ENCODE measurements around the gene IP6K1.
"Not testable (repeated sequence)": the region's sequence is repeated elsewhere in the genome, so short reads cannot be mapped to it uniquely, and the experiment has no call there.

IP6K1 gene

DNA sequence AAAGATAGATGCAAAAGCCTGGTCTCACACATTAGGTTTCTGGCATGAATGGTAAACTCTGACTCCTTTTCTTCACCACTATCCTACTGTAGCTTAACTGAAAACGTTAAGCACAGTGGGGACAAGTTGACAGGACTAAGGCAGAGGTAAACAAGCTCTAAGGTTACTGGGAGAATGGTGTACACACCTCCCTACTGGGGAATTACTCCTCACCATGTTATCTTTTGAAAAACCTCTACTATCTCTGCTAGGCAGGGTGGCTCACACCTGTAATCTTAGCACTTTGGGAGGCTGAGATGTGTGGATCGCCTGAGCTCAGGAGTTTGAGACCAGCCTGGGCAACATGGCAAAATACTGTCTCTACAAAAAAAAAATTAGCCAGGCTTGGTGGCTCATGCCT lies 29.1 kb downstream of the IP6K1 start:
- no peak overlapping the region for H3K4me3 ChIP-seq (ENCODE audit: low read depth, low read length)
- TF ChIP-seq, protein P1, sequence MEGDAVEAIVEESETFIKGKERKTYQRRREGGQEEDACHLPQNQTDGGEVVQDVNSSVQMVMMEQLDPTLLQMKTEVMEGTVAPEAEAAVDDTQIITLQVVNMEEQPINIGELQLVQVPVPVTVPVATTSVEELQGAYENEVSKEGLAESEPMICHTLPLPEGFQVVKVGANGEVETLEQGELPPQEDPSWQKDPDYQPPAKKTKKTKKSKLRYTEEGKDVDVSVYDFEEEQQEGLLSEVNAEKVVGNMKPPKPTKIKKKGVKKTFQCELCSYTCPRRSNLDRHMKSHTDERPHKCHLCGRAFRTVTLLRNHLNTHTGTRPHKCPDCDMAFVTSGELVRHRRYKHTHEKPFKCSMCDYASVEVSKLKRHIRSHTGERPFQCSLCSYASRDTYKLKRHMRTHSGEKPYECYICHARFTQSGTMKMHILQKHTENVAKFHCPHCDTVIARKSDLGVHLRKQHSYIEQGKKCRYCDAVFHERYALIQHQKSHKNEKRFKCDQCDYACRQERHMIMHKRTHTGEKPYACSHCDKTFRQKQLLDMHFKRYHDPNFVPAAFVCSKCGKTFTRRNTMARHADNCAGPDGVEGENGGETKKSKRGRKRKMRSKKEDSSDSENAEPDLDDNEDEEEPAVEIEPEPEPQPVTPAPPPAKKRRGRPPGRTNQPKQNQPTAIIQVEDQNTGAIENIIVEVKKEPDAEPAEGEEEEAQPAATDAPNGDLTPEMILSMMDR (IDR thresholded peaks at IDR 0.05; ENCODE audit: low read depth, low read length) = no peak

DNA sequence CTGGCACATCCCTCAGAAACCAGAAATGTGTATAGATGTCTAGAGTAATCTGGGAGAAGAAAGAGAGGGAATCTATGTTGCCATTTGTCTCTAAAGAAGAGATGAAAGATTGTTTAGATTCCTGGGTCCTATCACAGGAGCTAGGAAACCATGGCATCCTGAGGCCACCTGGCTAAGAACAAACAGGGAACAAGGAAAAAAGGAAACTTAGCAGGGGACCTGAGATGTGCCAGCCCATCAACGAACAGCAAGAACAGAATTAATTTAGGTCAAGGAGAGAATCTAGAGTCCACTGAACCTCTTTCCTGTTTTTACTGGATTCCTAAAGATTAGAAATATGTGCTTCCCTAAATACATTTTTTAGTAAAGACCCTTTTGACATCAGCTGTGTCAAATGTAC lies 30.3 kb downstream of the IP6K1 start:
- TF ChIP-seq, protein P1 (IDR thresholded peaks at IDR 0.05; ENCODE audit: low read depth, low read length) = no peak
- H3K4me3 ChIP-seq (ENCODE audit: low read depth, low read length) = no peak overlapping the region

DNA sequence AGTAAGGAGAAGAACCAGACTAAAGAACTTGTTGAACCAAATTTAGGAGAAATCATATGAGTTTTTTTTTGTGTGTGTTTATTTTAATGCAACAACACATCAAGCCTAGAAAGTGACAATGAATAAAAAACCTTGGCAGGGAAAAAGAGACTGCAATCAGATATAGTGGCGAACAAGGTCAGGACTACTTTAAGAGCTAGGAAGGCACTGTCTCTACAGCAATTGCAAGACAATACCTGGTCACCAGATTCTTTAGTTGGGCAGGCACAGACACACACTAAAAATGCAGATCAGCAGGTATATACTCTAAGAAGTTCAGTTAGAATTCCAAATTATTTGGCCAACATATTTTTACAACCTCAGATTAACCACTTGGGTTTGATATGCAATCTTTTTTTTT lies 31.8 kb downstream of the IP6K1 start:
- no peak overlapping the region for H3K4me3 ChIP-seq (ENCODE audit: low read depth, low read length)
- TF ChIP-seq, protein P1 (IDR thresholded peaks at IDR 0.05; ENCODE audit: low read depth, low read length) = no peak

DNA sequence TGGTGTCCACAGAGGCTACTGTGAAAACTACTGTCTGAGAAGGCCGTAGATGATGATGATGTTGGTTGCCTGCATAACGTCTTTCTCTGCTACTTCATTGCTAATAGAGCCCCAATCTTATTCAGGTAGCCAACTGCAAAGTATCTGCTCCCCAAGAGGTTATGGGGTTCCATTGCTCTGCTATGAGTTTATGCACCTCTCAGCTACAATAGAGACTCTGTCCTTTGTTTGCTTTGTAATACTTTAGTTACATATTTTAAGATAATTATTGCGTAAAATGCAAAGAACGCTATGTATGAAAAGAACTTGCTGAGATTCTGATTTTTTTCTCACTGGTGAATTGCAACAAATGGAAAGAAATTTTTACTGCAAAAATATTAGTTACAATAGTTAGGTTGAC lies 34.8 kb downstream of the IP6K1 start:
- no peak overlapping the region for H3K4me3 ChIP-seq (ENCODE audit: low read depth, low read length)
- TF ChIP-seq, protein P1 (IDR thresholded peaks at IDR 0.05; ENCODE audit: low read depth, low read length) = no peak

DNA sequence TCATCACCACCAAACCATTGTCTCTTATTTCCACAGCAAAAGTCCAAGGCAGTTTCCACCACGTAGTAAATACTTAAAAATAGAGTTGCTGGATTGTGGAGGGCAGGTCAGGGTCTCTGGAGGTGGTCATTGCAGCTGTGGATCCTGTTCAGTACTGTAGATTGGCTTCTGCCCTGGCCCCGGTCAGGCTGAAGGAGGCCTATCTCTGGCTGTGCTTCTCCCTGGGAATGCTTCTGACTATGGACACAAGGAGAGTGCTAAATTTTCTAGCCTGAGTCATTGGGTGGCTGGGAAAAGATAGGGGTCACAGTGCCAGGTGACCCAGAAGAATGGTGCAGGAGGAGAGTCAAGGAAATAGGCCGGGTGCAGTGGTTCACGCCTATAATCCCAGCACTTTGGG lies 36.3 kb downstream of the IP6K1 start:
- TF ChIP-seq, protein P1 (IDR thresholded peaks at IDR 0.05; ENCODE audit: low read depth, low read length) = no peak
- no peak overlapping the region for H3K4me3 ChIP-seq (ENCODE audit: low read depth, low read length)

DNA sequence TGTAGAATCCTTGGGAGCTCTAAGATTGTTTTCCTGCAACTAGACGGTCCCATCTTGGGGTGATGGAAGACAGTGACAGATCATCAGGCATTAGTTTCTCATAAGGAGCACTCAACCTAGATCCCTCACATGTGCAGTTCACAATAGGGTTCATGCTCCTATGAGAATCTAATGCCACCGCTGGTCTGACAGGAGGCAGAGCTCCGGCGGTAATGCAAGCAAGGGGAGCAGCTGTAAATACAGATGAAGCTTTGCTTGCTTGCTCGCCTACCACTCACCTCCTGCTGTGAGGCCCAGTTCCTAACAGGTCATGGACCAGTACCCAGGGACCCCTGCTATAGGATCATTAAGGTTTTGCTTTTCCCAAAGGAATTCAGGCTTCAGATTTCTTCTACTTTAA lies 37.5 kb downstream of the IP6K1 start:
- not testable (repeated sequence) for H3K4me3 ChIP-seq (ENCODE audit: low read depth, low read length)

DNA sequence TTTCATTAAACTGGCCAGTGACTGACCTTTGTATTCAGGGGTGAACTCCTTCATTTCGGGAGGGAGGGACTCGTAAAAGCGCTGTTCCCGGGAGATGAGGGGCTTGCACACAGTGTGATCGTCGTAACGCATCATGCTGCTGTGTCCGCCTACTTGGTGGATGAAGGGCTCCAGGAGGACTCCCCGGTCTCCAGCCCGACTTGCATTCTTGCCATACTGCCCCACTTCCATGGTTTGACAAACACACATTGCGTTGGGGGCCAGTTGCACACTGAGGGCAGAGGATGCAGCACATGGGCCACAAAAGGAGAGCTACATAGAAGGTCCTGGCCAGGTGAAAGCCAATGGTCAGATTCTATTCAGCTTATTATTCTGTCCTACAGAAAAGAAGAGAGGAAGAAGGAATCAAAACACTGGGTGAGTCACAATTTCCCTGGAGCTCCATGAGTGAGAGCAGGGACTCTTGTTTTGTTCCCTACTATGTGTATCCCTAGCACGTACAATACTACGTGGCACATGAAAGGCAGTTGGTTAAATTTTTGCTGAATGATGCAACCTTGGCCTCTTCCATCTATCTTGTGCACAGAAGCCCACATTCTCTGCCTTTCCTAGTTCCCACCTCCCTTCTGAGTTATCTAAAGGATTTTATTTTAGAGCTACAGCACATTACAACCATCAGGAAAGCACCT lies 38.4 kb downstream of the IP6K1 start:
- no peak overlapping the region for H3K4me3 ChIP-seq (ENCODE audit: low read depth, low read length)
- TF ChIP-seq, protein P1 (IDR thresholded peaks at IDR 0.05; ENCODE audit: low read depth, low read length) = no peak

DNA sequence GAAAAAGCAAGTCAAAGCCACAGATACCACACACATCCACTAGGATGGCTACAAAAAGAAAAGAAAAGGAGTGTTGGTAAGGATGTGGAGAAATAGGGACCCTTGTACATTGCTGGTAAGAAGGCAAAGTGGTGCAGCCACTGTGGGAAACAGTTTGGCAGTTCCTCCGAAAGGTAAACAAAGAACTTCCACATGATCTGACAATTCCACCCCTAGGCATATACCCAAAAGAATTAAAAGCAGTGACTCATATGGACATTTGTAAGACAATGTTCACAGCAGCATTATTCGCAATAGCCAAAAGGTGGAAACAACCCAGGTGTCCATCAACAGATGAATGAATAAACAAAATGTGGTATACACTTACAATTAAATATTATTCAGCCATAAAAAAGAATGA lies 40.4 kb downstream of the IP6K1 start:
- H3K4me3 ChIP-seq (ENCODE audit: low read depth, low read length) = no peak overlapping the region
- TF ChIP-seq, protein P1 (IDR thresholded peaks at IDR 0.05; ENCODE audit: low read depth, low read length) = no peak
